ENCODE measurements around the gene PRKAG3.

GRCh38 chr2:218878486-218878885 lies 46.9 kb upstream of the PRKAG3 start:
- TF ChIP-seq POLR2AphosphoS5 (IDR thresholded peaks at IDR 0.05; ENCODE audit: low read depth, low read length): no peak
- no peak for TF ChIP-seq CTCF (IDR thresholded peaks at IDR 0.05)
- no peak for TF ChIP-seq EP300 (IDR thresholded peaks at IDR 0.05; ENCODE audit: borderline replicate concordance in 1 of 2, low read depth in 1 of 2, low read length in 1 of 2)
- no peak for TF ChIP-seq IRF3 (IDR thresholded peaks at IDR 0.05; ENCODE audit: low read depth, low read length)
- no peak for TF ChIP-seq USF1 (IDR thresholded peaks at IDR 0.05; ENCODE audit: borderline replicate concordance, low read depth)

Data from SK-N-SH (cell line).